HUES48 (cell line): Measurements from ENCODE around the gene IGFALS.

Source experiments
- H3K27ac ChIP-seq: one replicate; pipeline ENCODE4 v1.7.0; 2013; ENCODE audit warnings: low read depth, low read length, inconsistent platforms
- H3K27me3 ChIP-seq: 2 replicates; pipeline ENCODE4 v1.6.1; 2013; ENCODE audit warnings: mild to moderate bottlenecking, low read length; ENCODE audit not compliant: control insufficient read depth, insufficient read depth
- H3K36me3 ChIP-seq: 2 replicates; pipeline ENCODE4 v1.6.1; 2013; ENCODE audit warnings: low read length; ENCODE audit not compliant: control insufficient read depth, insufficient read depth
- H3K4me1 ChIP-seq: 2 replicates; pipeline ENCODE4 v1.6.1; 2013; ENCODE audit warnings: mild to moderate bottlenecking, low read length; ENCODE audit not compliant: control insufficient read depth, insufficient read depth
- H3K4me3 ChIP-seq: 2 replicates; pipeline ENCODE4 v1.5.1; 2013; ENCODE audit warnings: mild to moderate bottlenecking, low read depth, low read length
- H3K9ac ChIP-seq: 2 replicates; pipeline ENCODE4 v1.6.1; 2013; ENCODE audit warnings: mild to moderate bottlenecking, low read depth, low read length, moderate library complexity
- H3K9me3 ChIP-seq: 2 replicates; pipeline ENCODE4 v1.6.1; 2013; ENCODE audit warnings: low read length; ENCODE audit not compliant: control insufficient read depth, insufficient read depth

Gene IGFALS

GRCh38 chr16:1825381-1825863, 31.9 kb upstream of the IGFALS start:
- Histone ChIP-seq H3K4me3 (peak overlapping the region; percentile 95), H3K27me3 (no peaks in the 10 kb centered on the region), H3K9me3 (no peaks in the 10 kb centered on the region), H3K36me3 (peaks cover 18% of the 10 kb centered on the region), H3K4me1 (peaks cover 6% of the 10 kb centered on the region; the same call in 1 of the 2 replicates), H3K27ac (no peak overlapping the region), H3K9ac (no peak overlapping the region)

DNA sequence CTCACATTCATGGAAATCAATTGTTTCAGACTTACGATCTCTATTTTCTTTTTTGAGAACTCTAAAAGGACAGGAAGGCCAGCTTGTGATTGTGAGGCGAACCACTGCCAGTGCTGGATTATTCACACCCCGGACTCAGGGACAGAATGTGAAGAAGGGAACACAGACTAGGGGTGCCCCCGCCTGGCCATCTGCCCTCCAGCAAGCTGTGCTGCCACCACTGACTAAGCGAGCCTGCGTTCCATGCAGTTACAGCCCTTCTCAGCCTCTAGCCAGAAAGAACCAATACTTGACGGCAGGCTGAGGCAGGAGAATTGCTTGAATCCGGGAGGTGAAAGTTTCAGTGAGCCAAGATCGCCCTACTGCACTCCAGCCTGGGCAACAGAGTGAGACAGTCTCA, 30.3 kb upstream of the IGFALS start:
- Histone ChIP-seq H3K27me3 (no peaks in the 10 kb centered on the region), H3K27ac (no peak overlapping the region), H3K4me3 (no peak overlapping the region), H3K9ac (no peak overlapping the region), H3K36me3 (peaks cover 13% of the 10 kb centered on the region), H3K4me1 (peaks cover 6% of the 10 kb centered on the region; the same call in 1 of the 2 replicates), H3K9me3 (no peaks in the 10 kb centered on the region)

DNA sequence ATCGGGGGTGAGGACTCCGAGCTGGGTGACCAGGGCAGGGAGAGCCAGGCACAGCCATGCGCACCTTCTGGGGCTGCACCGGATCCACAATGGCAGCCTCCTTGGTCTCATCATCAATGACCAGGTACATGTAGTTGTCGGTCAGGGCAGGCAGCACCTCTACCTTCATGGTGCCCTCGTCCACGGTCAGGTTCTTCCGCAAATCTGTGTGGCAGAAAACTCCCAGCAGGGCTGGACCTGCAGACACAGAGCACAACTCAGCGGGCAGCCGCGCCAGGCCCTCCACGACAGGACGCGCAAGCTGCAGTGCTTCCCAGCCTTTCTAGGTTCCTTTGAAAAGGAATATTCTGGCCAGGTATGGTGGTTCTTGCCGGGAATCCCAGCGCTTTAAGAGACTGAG, 29.3 kb upstream of the IGFALS start:
- peaks cover 13% of the 10 kb centered on the region for H3K36me3 ChIP-seq
- no peaks in the 10 kb centered on the region for H3K4me1 ChIP-seq
- H3K9me3 ChIP-seq: no peaks in the 10 kb centered on the region
- no peak overlapping the region for H3K27ac ChIP-seq
- H3K27me3 ChIP-seq: no peaks in the 10 kb centered on the region
- no peak overlapping the region for H3K9ac ChIP-seq
- H3K4me3 ChIP-seq: no peak overlapping the region

- Histone ChIP-seq H3K9ac (no peak overlapping the region), H3K4me1 (no peaks in the 10 kb centered on the region), H3K27me3 (no peaks in the 10 kb centered on the region), H3K27ac (no peak overlapping the region), H3K4me3 (no peak overlapping the region), H3K9me3 (no peaks in the 10 kb centered on the region), H3K36me3 (peaks cover 13% of the 10 kb centered on the region)
These were observed 28.5 kb upstream of the IGFALS start for GRCh38 chr16:1821861-1822611.

DNA sequence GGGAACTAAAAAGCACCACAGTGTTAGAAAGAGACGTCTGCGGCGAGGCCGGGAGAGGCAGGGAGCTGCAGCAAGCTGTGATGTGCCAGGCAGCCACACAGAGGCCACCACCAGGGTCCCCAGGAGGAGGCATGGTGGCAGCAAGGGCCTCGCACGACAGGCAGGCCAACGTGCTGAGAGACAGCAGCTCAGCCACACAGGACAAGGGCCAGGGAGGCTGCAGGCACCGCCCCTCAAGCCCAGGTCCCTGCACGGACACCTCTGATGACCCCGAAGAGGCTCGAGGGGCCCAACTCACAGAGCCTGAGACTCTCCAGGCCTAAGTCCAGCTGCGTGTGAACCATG, 27.4 kb upstream of the IGFALS start:
- Histone ChIP-seq H3K27me3 (no peaks in the 10 kb centered on the region), H3K4me1 (no peaks in the 10 kb centered on the region), H3K9me3 (no peaks in the 10 kb centered on the region), H3K9ac (no peak overlapping the region), H3K36me3 (peaks cover 22% of the 10 kb centered on the region), H3K4me3 (no peak overlapping the region), H3K27ac (no peak overlapping the region)

GRCh38 chr16:1820096-1820945, 26.8 kb upstream of the IGFALS start:
- Histone ChIP-seq H3K27ac (no peak overlapping the region), H3K9ac (no peak overlapping the region), H3K9me3 (no peaks in the 10 kb centered on the region), H3K36me3 (peaks cover 26% of the 10 kb centered on the region), H3K4me3 (no peak overlapping the region), H3K27me3 (no peaks in the 10 kb centered on the region), H3K4me1 (no peaks in the 10 kb centered on the region)

GRCh38 chr16:1819611-1820010, 26.1 kb upstream of the IGFALS start:
- no peak overlapping the region for H3K4me3 ChIP-seq
- peaks cover 29% of the 10 kb centered on the region for H3K36me3 ChIP-seq
- H3K27ac ChIP-seq: no peak overlapping the region
- H3K9me3 ChIP-seq: no peaks in the 10 kb centered on the region
- H3K9ac ChIP-seq: no peak overlapping the region
- H3K27me3 ChIP-seq: no peaks in the 10 kb centered on the region
- no peaks in the 10 kb centered on the region for H3K4me1 ChIP-seq

GRCh38 chr16:1818873-1819525, 25.5 kb upstream of the IGFALS start:
- Histone ChIP-seq H3K27ac (no peak overlapping the region), H3K36me3 (peaks cover 29% of the 10 kb centered on the region), H3K9me3 (no peaks in the 10 kb centered on the region), H3K9ac (no peak overlapping the region), H3K4me3 (no peak overlapping the region), H3K4me1 (no peaks in the 10 kb centered on the region), H3K27me3 (no peaks in the 10 kb centered on the region)

GRCh38 chr16:1818204-1818872, 24.8 kb upstream of the IGFALS start:
- H3K4me3 ChIP-seq: no peak overlapping the region
- no peak overlapping the region for H3K27ac ChIP-seq
- no peaks in the 10 kb centered on the region for H3K27me3 ChIP-seq
- H3K36me3 ChIP-seq: peaks cover 29% of the 10 kb centered on the region
- no peak overlapping the region for H3K9ac ChIP-seq
- H3K9me3 ChIP-seq: no peaks in the 10 kb centered on the region
- H3K4me1 ChIP-seq: no peaks in the 10 kb centered on the region

- H3K9me3 ChIP-seq: no peaks in the 10 kb centered on the region
- H3K36me3 ChIP-seq: peaks cover 27% of the 10 kb centered on the region
- no peak overlapping the region for H3K4me3 ChIP-seq
These were observed 24.2 kb upstream of the IGFALS start for GRCh38 chr16:1817716-1818115.

More at GRCh38 chr16:1817716-1818115, 24.2 kb upstream of the IGFALS start:
- Histone ChIP-seq H3K27me3 (no peaks in the 10 kb centered on the region), H3K4me1 (no peaks in the 10 kb centered on the region), H3K9ac (no peak overlapping the region), H3K27ac (no peak overlapping the region)
